Measurements from ENCODE around the gene ZBTB20. TPM values are rescaled to one million over a fixed set of nuclear protein-coding genes. Genes with fewer than 3 reads are reported as not detected.

ZBTB20 gene
- total and polyA plus RNA-seq, 4 donors = 0.88 to 83.2 (median 20.4) TPM

- Histone ChIP-seq H3K27me3 (ENCODE audit: control insufficient read depth in 4 of 4, insufficient read depth in 4 of 4, low read length in 3 of 4) (no peaks in the 10 kb centered on the region), H3K9me3 (ENCODE audit: control insufficient read depth in 4 of 4, low read length in 3 of 4) (no peaks in the 10 kb centered on the region), H3K4me1 (ENCODE audit: control insufficient read depth in 4 of 4, insufficient read depth in 4 of 4, low read length in 3 of 4) (peaks cover 0 to 3% (median 0%) of the 10 kb centered on the region in 4 donors), H3K9ac (ENCODE audit: low read depth in 1 of 2, low read length in 2 of 2) (no peak overlapping the region), H3K36me3 (ENCODE audit: control insufficient read depth in 4 of 4, insufficient read depth in 3 of 4, low read depth in 1 of 4, low read length in 3 of 4) (peaks cover 5 to 16% (median 7%) of the 10 kb centered on the region in 4 donors), H3K27ac (ENCODE audit: low read depth in 1 of 2, low read length in 2 of 2) (no peak overlapping the region), H3K4me3 (ENCODE audit: low read depth in 1 of 3, low read length in 3 of 3) (no peak overlapping the region)
- 89% methylated on average over 2 of the region's 2 CpGs for WGBS
- DNase-seq (ENCODE audit: low spot score) = no peak
- TF ChIP-seq NR2F2 (IDR thresholded peaks at IDR 0.05) (no peak), TAF1 (conservative IDR thresholded peaks at IDR 0.05) (no peak), JUND (IDR thresholded peaks at IDR 0.05) (no peak), ZBTB33 (IDR thresholded peaks at IDR 0.05) (no peak), SP1 (IDR thresholded peaks at IDR 0.05) (no peak), FOXA1 (IDR thresholded peaks at IDR 0.05) (no peak), HNF4G (IDR thresholded peaks at IDR 0.05) (no peak), REST (IDR thresholded peaks at IDR 0.05) (no peak), YY1 (IDR thresholded peaks at IDR 0.05) (no peak), FOXA2 (IDR thresholded peaks at IDR 0.05) (no peak), RXRA (IDR thresholded peaks at IDR 0.05) (no peak), HNF4A (conservative IDR thresholded peaks at IDR 0.05) (no peak)
These were observed 772.6 kb downstream of the ZBTB20 start for GRCh38 chr3:114374433-114374990.

DNA sequence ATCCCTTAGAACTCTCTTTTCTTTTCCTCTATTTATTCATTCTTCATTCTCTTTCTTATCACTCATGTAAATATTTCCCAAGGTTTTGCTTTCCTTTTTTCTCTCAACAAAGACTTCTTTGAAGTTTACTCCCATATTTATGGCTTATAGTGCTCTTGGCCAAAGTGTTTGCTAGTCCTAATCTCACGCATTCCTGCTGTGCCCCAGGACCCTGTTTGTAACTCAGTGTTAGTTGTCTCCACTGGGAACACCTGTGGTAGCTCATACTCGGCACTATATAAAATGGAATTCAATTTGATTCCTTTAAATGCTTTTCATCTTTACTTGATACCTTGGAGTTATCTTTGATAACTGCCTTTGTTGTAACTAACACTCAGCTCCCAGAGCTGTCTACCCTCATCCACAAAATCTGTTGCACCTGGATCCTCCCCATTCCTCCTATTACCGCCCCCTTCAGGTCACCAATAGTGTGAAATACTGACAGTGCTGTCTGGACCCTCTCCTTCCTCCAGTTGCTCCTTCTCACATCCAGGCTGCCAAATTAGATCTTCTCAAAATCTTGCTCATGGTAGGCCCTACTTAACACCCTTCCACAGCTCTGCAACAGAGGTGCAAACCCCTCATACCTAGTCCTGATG, 776.4 kb downstream of the ZBTB20 start:
- no peak overlapping the region for H3K9ac ChIP-seq (ENCODE audit: low read depth in 1 of 2, low read length in 2 of 2)
- TF ChIP-seq NR2F2 (IDR thresholded peaks at IDR 0.05) (no peak), FOXA2 (IDR thresholded peaks at IDR 0.05) (no peak), FOXA1 (IDR thresholded peaks at IDR 0.05) (no peak), TAF1 (conservative IDR thresholded peaks at IDR 0.05) (no peak)
- TF ChIP-seq, protein P1, sequence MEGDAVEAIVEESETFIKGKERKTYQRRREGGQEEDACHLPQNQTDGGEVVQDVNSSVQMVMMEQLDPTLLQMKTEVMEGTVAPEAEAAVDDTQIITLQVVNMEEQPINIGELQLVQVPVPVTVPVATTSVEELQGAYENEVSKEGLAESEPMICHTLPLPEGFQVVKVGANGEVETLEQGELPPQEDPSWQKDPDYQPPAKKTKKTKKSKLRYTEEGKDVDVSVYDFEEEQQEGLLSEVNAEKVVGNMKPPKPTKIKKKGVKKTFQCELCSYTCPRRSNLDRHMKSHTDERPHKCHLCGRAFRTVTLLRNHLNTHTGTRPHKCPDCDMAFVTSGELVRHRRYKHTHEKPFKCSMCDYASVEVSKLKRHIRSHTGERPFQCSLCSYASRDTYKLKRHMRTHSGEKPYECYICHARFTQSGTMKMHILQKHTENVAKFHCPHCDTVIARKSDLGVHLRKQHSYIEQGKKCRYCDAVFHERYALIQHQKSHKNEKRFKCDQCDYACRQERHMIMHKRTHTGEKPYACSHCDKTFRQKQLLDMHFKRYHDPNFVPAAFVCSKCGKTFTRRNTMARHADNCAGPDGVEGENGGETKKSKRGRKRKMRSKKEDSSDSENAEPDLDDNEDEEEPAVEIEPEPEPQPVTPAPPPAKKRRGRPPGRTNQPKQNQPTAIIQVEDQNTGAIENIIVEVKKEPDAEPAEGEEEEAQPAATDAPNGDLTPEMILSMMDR (IDR thresholded peaks at IDR 0.05; ENCODE audit: low read depth, low read length, missing input control) = no peak

More for the DNA sequence above, 776.4 kb downstream of the ZBTB20 start:
- H3K9me3 ChIP-seq (ENCODE audit: control insufficient read depth in 4 of 4, low read length in 3 of 4) = no peaks in the 10 kb centered on the region
- peaks cover 0 to 14% (median 0%) of the 10 kb centered on the region in 4 donors for H3K36me3 ChIP-seq (ENCODE audit: control insufficient read depth in 4 of 4, insufficient read depth in 3 of 4, low read depth in 1 of 4, low read length in 3 of 4)
- no peak overlapping the region for H3K27ac ChIP-seq (ENCODE audit: low read depth in 1 of 2, low read length in 2 of 2)
- no peak overlapping the region for H3K4me3 ChIP-seq (ENCODE audit: low read depth in 1 of 3, low read length in 3 of 3)
- H3K27me3 ChIP-seq (ENCODE audit: control insufficient read depth in 4 of 4, insufficient read depth in 4 of 4, low read length in 3 of 4) = no peaks in the 10 kb centered on the region
- peaks cover 0 to 5% (median 2%) of the 10 kb centered on the region in 4 donors for H3K4me1 ChIP-seq (ENCODE audit: control insufficient read depth in 4 of 4, insufficient read depth in 4 of 4, low read length in 3 of 4)
- 79% methylated on average over 3 of the region's 3 CpGs for WGBS
- DNase-seq (ENCODE audit: low spot score) = no peak

Measured in liver (tissue), 9 donors.